Type B pancreatic cell (in vitro differentiated cells): Measurements from ENCODE around the gene BTBD17. TPM values are rescaled to one million over a fixed set of nuclear protein-coding genes. Genes with fewer than 3 reads are reported as not detected.

Experiments
- DNase-seq: peaks from one replicate; pipeline ENCODE4 v3.0.0; 2021; ENCODE audit warnings: mixed read lengths; ENCODE audit not compliant: unreplicated experiment; ENCODE audit errors: extremely low spot score
- H3K27ac Mint-ChIP-seq: 2 replicates; pipeline ENCODE4 v1.8.0; 2021; ENCODE audit warnings: mild to moderate bottlenecking, mixed read lengths
- H3K27me3 Mint-ChIP-seq: 2 replicates; pipeline ENCODE4 v1.8.0; 2021; ENCODE audit warnings: mixed read lengths
- H3K36me3 Mint-ChIP-seq: 2 replicates; pipeline ENCODE4 v1.8.0; 2021; ENCODE audit warnings: mixed read lengths
- H3K4me1 Mint-ChIP-seq: one replicate; pipeline ENCODE4 v1.8.0; 2021; ENCODE audit warnings: mixed read lengths; ENCODE audit not compliant: unreplicated experiment
- H3K4me3 Mint-ChIP-seq: 2 replicates; pipeline ENCODE4 v1.8.0; 2021; ENCODE audit warnings: mild to moderate bottlenecking, mixed read lengths
- H3K9me3 Mint-ChIP-seq: 2 replicates; pipeline ENCODE4 v1.8.0; 2021; ENCODE audit warnings: mixed read lengths
- total RNA-seq: library from RNA; stranded (reverse); gene quantifications from 2 replicates; pipeline ENCODE4 v1.2.1, GENCODE V29; 2021; ENCODE audit warnings: low replicate concordance
- TF ChIP-seq, protein P1 (sequence below): fragments of 200-600 bp; sonication (generic); conservative IDR thresholded peaks from 2 replicates; pipeline ENCODE4 v1.5.0; 2021; ENCODE audit warnings: antibody characterized with exemption, mild to moderate bottlenecking

BTBD17 gene
- total RNA-seq, 1 donor from 2014 or later, result 5.2 TPM

DNA sequence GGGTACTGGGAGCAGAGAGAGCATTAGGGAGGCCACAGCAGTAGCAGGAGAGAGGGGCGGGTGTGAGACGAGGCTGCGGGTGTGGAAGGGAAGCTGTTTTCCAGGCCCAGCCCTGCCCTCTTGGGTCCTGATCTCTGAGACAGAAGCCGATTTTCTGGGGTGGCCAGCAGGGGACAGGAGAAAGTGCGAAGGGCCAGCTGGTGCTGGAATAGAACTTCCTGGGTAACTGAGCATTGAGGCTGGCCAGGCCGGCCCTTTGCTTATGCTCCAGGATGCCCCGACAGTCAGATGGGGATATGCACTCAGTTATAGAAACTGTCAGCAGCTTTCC, 804 bp downstream of the BTBD17 start:
- DNase-seq, result no peak
- H3K27me3 Mint-ChIP-seq, result peaks cover 34% of the 10 kb centered on the region
- peak overlapping the region; percentile 56 for H3K27ac Mint-ChIP-seq
- no peaks in the 10 kb centered on the region for H3K9me3 Mint-ChIP-seq
- peak overlapping the region; percentile 68 for H3K4me3 Mint-ChIP-seq
- peaks cover 7% of the 10 kb centered on the region for H3K4me1 Mint-ChIP-seq
- H3K36me3 Mint-ChIP-seq, result no peaks in the 10 kb centered on the region
- TF ChIP-seq, protein P1, sequence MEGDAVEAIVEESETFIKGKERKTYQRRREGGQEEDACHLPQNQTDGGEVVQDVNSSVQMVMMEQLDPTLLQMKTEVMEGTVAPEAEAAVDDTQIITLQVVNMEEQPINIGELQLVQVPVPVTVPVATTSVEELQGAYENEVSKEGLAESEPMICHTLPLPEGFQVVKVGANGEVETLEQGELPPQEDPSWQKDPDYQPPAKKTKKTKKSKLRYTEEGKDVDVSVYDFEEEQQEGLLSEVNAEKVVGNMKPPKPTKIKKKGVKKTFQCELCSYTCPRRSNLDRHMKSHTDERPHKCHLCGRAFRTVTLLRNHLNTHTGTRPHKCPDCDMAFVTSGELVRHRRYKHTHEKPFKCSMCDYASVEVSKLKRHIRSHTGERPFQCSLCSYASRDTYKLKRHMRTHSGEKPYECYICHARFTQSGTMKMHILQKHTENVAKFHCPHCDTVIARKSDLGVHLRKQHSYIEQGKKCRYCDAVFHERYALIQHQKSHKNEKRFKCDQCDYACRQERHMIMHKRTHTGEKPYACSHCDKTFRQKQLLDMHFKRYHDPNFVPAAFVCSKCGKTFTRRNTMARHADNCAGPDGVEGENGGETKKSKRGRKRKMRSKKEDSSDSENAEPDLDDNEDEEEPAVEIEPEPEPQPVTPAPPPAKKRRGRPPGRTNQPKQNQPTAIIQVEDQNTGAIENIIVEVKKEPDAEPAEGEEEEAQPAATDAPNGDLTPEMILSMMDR, result no peak

DNA sequence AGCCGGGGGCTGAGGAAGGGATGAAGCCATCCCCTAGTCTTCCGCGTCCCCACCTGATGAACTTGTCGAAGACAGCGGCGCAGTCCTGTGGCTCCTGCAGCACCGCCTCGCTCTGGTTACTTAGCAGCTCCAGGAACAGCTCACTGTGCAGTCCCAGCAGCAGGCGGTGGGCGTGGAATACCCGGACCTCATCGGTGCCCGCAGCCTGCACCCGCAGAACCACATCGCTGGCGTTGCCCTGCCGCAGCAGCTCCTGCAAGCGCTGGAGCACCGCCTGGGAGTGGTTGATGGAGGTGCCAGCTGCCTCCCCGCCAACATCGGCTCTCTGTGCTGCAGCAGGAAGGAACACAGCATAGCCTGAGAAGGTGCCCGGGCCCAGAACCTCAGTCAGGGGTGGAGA, 1.8 kb downstream of the BTBD17 start:
- Mint-ChIP-seq H3K4me3 (no peak overlapping the region), H3K36me3 (no peaks in the 10 kb centered on the region), H3K27me3 (peaks cover 41% of the 10 kb centered on the region), H3K27ac (no peak overlapping the region), H3K4me1 (peaks cover 7% of the 10 kb centered on the region), H3K9me3 (no peaks in the 10 kb centered on the region)
- TF ChIP-seq, protein P1, result no peak
- no peak for DNase-seq

DNA sequence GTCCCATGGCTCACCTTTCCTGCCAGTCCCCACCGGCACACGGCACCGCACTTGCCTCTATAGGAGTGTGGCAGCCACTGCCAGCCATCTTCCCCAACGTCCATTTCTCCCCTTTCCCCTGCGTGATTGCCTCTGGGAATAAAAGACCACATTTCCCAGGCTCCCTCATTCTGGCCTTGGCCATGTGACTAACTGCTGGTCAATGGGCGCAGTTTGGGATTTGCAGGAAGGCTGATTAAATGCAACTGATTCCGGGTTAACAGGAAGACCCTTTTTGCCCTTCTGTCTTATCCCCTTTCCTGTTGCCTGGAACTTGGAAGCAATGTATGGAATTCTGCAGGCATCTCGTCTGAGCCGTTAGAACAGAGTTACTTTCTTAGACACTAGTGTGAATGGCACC, 3.0 kb downstream of the BTBD17 start:
- no peaks in the 10 kb centered on the region for H3K9me3 Mint-ChIP-seq
- peaks cover 54% of the 10 kb centered on the region for H3K27me3 Mint-ChIP-seq
- H3K36me3 Mint-ChIP-seq, result no peaks in the 10 kb centered on the region
- H3K4me1 Mint-ChIP-seq, result peaks cover 7% of the 10 kb centered on the region
- H3K4me3 Mint-ChIP-seq, result peak overlapping the region; percentile 54
- H3K27ac Mint-ChIP-seq, result no peak overlapping the region
- DNase-seq, result no peak
- TF ChIP-seq, protein P1, result no peak

DNA sequence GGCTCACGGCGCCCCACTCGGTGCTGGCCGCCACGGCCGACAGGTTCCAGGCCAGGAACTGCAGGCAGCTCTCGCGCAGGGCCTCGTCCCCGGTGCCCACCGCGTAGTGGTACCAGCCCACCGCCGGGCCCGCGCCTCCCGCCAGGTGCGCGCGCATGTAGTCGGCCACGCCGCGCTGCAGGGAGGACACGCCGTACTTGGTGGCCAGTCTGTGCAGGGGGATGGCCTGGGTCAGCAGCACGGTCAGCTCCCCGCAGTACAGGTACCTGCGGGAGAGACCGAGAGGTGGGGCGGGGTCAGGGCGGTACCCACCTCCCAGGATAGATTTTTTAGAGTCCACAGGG, 4.2 kb downstream of the BTBD17 start:
- TF ChIP-seq, protein P1, result no peak
- H3K27me3 Mint-ChIP-seq, result peaks cover 60% of the 10 kb centered on the region
- no peak for DNase-seq
- H3K9me3 Mint-ChIP-seq, result no peaks in the 10 kb centered on the region
- H3K36me3 Mint-ChIP-seq, result no peaks in the 10 kb centered on the region
- no peak overlapping the region for H3K27ac Mint-ChIP-seq
- peaks cover 7% of the 10 kb centered on the region for H3K4me1 Mint-ChIP-seq
- no peak overlapping the region for H3K4me3 Mint-ChIP-seq

DNA sequence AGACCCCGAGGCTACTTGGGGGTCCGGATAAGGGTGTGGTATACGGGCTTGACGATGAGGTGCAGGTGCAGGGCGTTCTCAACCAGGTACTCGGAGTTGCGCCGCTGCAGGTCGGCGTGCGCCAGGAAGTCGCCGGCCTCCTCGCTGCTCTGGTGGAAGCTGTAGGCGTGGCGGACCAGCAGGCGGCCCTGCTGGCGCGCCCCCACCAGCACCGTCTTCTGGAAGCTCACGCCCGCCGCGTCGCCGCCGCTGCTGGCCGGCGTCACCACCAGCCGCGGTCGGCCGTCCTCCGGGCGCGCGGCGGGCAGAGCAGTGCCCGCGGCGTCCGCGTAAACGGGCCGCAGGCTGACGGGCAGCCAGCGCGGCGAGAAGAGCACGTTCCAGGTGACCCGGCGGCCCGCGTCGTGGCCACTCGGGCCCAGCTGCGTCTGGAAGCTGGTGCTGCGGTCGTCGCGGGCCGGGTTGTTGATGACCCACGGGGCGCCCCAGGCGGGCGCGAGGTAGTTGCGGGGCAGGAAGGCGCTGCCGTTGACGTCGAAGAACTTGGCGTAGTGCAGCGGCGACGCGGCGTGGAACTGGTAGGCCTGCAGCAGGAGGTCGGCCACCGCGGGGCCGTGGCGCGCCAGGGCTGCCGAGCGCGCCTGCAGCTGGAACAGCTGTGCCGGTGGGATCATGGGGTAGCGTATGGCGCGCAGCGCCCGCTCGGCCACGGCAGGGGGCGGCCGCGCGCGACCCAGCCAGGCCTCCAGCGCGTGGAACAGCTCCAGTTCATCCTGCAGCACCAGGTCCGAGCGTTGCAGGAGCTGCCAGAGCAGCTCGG, 4.8 kb downstream of the BTBD17 start:
- no peaks in the 10 kb centered on the region for H3K9me3 Mint-ChIP-seq
- H3K27me3 Mint-ChIP-seq, result peaks cover 64% of the 10 kb centered on the region

More for the DNA sequence above, 4.8 kb downstream of the BTBD17 start:
- DNase-seq, result no peak
- TF ChIP-seq, protein P1, result peak; percentile 30
- Mint-ChIP-seq H3K36me3 (no peaks in the 10 kb centered on the region), H3K4me3 (peak overlapping the region; percentile 17), H3K4me1 (peaks cover 7% of the 10 kb centered on the region), H3K27ac (no peak overlapping the region)
